Measurements from ENCODE around the gene TBC1D5.

TBC1D5 gene

GRCh38 chr3:17179381-17180205 lies 562.8 kb downstream of the TBC1D5 start:
- in situ Hi-C loops (cut with HindIII; ENCODE audit: low sequenced_read_pairs): no loop called here
- TF ChIP-seq CTCF (IDR thresholded peaks at IDR 0.05; ENCODE audit: low read depth, low read length): no peak
- DNase-seq (ENCODE audit: low read depth, low spot score): peak; percentile 39
- no peak overlapping the region for H3K4me3 ChIP-seq (ENCODE audit: low read depth, low read length)

GRCh38 chr3:17176757-17177156 lies 565.7 kb downstream of the TBC1D5 start:
- DNase-seq (ENCODE audit: low read depth, low spot score): no peak
- TF ChIP-seq CTCF (IDR thresholded peaks at IDR 0.05; ENCODE audit: low read depth, low read length): no peak
- in situ Hi-C loops (cut with HindIII; ENCODE audit: low sequenced_read_pairs): no loop called here
- no peak overlapping the region for H3K4me3 ChIP-seq (ENCODE audit: low read depth, low read length)

- DNase-seq (ENCODE audit: low read depth, low spot score): peak; percentile 84
- H3K4me3 ChIP-seq (ENCODE audit: low read depth, low read length): no peak overlapping the region
- in situ Hi-C loops (cut with HindIII; ENCODE audit: low sequenced_read_pairs): no loop called here
- TF ChIP-seq CTCF (IDR thresholded peaks at IDR 0.05; ENCODE audit: low read depth, low read length): no peak
Measured at GRCh38 chr3:17175187-17175807, 567.1 kb downstream of the TBC1D5 start.

GRCh38 chr3:17166369-17166768 lies 576.1 kb downstream of the TBC1D5 start:
- no peak for DNase-seq (ENCODE audit: low read depth, low spot score)
- no peak for TF ChIP-seq CTCF (IDR thresholded peaks at IDR 0.05; ENCODE audit: low read depth, low read length)
- H3K4me3 ChIP-seq (ENCODE audit: low read depth, low read length): no peak overlapping the region
- in situ Hi-C loops (cut with HindIII; ENCODE audit: low sequenced_read_pairs): no loop called here

- in situ Hi-C loops (cut with HindIII; ENCODE audit: low sequenced_read_pairs): no loop called here
- no peak for DNase-seq (ENCODE audit: low read depth, low spot score)
- H3K4me3 ChIP-seq (ENCODE audit: low read depth, low read length): no peak overlapping the region
- TF ChIP-seq CTCF (IDR thresholded peaks at IDR 0.05; ENCODE audit: low read depth, low read length): no peak
Measured at GRCh38 chr3:17162116-17162515, 580.3 kb downstream of the TBC1D5 start.

- no peak for TF ChIP-seq CTCF (IDR thresholded peaks at IDR 0.05; ENCODE audit: low read depth, low read length)
- no peak for DNase-seq (ENCODE audit: low read depth, low spot score)
- H3K4me3 ChIP-seq (ENCODE audit: low read depth, low read length): no peak overlapping the region
- in situ Hi-C loops (cut with HindIII; ENCODE audit: low sequenced_read_pairs): no loop called here
Measured at GRCh38 chr3:17160597-17160996, 581.8 kb downstream of the TBC1D5 start.
